HG02973 (cell line): ENCODE measurements around the gene CUX1.
"Not testable (repeated sequence)": the region's sequence is repeated elsewhere in the genome, so short reads cannot be mapped to it uniquely, and the experiment has no call there.

Experiments used
- ATAC-seq: cut with Tn5 transposase; IDR thresholded peaks from one replicate; pipeline ENCODE4 v1.9.1; 2021; ENCODE audit warnings: moderate library complexity; ENCODE audit not compliant: unreplicated experiment

Gene CUX1

DNA sequence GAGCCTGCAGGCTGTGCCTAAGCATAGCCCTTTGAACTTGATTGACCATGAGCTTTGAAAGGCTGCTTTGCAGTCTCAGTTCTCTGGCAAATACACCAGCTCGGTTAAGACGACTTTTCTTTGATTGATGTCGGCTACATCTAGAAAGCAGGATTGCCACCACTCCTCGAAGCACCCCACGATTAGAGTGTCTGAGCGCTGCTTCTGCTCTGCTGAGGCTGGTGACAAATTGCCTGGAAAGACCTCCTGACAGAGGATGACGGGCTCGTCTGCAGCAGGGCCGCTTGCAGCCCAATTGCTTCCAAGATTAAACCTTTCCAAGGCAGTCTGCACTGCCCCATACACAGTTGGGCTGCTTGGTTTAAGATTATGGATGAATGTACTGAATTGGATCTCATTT is 182.0 kb downstream of the CUX1 start:
- ATAC-seq: no peak

DNA sequence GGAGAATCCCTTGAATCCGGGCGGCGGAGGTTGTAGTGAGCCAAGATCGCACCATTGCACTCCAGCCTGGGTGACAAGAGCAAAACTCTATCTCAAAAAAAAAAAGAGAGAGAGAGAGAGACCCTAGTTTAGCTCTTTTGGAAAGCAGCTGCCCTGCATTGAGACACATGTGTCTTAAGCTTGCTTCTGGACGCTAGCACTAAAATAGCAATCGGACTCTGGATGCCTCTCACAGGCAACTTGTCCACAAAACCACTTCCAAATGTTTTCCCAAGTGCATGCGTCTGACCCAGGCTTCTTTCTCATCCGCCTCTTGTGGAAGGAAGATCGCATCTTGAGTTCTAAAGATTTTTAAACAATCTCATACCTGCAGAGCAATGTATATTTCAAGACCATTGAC is 182.7 kb downstream of the CUX1 start:
- ATAC-seq: no peak

DNA sequence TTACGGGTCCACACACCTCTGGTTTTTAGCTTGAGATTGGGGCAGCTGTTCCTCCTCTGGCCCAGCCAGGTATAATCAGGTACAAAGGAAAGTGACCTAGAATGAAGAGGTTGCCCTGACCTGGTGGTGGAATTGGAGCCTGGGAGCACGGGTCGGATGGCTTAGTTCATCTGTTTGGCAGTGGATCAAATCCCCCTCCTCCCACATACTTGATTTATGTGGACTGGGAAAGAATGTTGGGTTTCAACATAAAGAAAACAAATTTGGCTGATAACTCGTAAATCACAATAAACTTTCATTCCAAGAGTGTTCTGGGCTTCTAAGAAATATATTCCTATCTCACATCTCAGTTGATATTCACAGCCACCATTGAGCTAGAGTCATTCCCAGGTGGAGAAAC is 186.8 kb downstream of the CUX1 start:
- no peak for ATAC-seq

DNA sequence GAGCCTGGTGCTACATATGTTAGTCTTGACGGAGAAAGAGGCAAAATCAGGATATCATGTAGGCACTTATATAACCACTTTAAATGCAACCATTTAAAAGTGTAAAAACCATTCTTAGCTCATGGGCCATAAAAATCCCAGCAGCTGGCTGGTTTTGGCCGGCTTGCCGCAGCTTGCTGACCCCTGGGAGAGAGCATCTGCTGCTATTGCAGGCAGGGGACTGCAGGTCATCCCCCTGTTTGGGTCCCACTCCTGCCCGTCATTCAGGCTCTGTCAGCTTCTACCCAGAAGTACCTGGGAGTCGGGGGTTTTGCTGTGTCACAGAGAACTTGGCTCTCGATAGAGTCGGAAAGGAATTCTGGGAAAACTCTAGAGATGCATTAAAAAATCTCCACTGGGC is 187.4 kb downstream of the CUX1 start:
- ATAC-seq: no peak

DNA sequence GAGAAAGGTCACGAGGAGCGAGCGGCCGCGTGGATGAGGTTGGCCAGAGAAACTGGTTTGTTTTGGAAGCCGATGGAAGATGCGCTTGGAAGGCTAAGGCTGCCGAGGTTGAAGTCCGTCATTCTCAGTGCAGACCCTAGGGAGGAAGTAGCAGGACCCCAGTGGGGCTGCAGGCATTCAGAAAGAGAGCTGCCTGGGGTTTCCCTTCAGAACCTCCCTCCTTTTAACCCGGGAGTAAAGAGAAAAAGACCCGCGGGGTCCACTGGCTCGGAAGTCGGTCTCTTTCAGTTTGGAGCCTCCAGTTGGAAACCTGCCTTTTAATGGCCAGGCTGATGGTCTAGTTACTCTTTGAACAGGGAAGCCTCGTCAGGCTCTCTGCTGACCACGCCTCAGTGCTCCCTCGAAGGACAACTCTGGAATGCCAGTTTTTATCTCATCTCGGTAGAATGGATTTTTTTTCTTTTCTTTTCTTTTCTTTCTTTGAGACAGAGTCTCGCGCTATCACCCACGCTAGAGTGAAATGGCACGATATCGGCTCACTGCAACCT is 188.6 kb downstream of the CUX1 start:
- ATAC-seq: no peak

DNA sequence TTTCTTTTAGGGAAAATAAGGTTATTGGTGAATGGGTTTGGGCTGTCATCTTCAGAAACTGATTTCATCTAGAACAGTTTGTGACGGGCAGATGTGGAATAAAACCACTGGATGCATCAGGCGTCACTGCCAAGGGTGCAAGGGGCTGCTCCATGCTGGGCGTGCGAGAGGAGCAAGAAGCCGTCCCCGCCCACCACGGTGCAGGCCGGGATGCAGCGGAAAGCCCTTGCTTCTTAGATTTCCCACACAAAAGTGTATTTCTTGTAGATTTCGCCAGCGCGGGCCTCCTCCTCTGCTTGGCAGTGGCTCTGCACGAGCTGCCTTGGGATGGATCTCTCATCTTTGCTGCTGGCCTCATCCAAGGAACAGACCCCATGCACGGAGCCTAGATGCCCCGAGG is 189.3 kb downstream of the CUX1 start:
- ATAC-seq: no peak

DNA sequence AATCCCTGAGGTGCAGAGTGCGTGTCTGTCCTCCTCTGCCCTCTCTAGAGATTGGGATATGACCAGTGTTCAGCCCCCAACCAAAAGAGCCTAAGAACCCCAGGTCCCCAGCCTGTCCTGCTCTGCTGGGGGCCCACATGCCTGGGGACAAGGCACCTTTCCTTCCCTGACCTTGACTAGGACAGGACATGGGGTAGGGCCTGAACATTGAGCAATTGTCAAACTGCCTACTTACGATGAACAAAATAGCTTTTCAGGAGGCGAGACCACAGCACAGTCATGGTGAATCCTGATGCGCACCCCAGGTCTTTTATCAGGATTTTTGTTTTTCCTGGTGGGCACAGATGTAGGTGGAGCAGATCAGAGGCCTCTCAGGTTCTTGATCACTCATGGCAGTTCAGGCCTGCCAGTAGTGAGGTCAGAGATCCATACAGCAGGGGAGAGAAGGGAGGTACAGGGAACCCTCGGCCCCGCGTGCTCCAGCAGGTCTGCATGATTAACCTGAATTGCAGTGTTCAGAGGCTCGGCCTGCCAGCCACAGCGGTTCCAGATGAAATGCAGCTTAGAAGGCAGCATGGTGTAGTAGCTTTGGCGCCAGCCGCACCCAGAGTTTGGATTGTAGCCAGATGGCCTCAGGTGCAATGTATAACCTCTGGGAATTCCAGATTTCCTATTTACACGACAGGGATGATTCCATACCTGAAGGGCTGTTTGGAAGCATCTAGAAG is 191.3 kb downstream of the CUX1 start:
- ATAC-seq: no peak

DNA sequence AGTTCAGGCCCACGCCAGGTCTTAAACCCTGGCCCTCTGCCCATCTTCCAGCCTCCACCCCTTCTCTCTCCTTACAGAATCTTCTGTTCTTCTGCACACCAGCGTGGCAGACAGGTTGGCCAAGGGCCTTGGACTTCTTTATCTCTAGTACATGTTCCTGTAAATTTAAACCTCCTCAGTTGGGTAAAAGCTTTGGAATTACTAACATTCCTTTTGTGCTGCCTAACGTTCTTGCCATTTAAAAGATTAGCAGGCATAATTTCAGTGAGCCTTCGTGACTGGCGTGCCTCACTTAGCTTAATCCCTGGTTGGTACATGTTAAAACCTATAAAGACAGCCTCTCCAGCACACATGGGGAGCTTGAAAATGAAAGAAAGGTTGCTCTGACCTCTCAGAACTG is 192.2 kb downstream of the CUX1 start:
- no peak for ATAC-seq

DNA sequence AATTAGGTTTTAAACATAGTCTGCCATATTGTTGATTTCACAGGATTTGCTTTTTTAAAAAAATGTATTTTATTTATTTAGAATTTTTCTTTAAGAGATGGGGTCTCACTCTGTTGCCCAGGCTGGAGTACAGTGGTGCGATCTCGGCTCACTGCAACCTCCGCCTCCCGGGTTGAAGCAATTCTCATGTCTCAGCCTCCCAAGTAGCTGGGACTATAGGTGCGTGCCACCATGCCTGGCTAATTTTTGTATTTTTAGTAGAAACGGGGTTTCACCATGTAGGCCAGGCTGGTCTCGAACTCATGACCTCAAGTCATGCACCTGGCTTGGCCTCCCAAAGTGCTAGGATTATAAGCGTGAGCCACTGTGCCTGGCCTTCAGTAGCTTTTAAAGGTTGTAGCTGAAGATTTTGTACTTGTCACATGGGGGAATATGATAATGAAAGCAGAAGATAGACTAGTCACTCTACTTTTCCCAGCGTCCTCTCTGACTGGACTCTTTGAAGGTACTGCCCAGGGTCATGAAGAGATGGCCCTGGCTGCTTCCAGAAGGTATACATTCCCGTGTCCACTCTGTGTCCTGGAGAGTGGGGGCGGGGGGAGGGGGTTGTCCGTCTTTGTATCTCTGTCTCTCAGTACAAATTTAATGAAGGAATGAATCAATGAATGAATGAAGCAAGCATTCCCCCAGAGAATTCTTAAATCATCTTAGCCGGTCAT is 194.8 kb downstream of the CUX1 start:
- not testable (repeated sequence) for ATAC-seq

DNA sequence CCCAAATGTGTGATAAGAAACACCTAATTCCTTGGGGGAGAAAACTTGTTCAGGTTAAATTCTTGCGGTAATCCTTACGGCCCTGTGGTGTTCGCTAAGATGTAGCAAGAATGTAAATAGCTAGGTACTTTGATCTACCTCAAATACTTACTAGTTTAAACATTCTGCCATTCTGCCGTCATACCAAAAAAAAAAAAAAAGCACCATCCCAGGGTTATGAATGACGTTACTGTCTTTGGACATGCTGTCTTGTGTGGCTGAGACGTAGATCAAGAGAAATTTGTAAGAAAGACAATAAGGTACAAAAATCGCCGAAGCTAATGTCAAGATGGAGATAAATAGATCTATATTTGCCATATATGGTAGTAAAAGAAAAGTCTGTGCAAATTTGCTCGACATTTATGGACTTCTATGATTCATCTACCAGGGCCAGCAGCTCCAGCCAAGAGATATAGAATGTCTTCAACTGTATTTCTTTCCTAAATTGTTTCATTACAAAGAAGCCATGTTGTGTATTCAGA is 195.6 kb downstream of the CUX1 start:
- no peak for ATAC-seq

DNA sequence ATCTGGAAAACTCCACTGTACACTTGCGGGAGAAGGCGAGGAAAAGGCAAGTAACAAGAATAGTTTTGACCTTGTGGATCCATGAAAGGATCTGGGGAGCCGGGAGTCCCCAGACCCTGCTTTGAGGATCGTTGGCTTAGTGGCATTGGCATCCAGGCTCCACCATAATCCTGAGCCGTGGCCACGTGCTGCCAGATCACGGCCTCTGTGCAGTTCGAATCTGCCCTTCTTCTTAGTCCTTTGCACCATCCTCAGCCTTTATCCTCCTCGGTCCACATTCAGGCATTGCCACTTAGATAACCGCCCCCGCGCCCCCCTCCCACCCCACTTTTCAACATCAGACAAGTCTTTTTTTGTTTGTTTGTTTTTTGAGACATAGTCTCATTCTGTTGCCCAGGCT is 201.4 kb downstream of the CUX1 start:
- no peak for ATAC-seq

DNA sequence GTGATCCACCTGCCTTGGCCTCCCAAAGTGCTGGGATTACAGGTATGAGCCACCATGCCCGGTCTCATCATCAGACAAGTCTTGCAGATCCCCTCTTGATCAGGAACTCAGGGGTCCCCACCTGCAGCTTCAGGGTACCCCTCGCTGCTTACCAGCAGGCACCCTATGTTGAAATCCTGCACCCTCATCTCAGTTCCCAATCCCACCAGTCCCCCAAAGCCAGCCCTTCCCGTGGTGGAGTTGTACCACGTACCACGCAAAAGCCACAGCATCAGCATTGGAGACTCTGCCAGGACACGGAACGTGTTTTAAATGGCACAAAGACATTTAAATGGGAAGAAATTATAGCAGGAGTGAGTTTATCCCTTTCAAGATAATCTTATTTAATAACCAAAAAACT is 202.0 kb downstream of the CUX1 start:
- ATAC-seq: no peak

DNA sequence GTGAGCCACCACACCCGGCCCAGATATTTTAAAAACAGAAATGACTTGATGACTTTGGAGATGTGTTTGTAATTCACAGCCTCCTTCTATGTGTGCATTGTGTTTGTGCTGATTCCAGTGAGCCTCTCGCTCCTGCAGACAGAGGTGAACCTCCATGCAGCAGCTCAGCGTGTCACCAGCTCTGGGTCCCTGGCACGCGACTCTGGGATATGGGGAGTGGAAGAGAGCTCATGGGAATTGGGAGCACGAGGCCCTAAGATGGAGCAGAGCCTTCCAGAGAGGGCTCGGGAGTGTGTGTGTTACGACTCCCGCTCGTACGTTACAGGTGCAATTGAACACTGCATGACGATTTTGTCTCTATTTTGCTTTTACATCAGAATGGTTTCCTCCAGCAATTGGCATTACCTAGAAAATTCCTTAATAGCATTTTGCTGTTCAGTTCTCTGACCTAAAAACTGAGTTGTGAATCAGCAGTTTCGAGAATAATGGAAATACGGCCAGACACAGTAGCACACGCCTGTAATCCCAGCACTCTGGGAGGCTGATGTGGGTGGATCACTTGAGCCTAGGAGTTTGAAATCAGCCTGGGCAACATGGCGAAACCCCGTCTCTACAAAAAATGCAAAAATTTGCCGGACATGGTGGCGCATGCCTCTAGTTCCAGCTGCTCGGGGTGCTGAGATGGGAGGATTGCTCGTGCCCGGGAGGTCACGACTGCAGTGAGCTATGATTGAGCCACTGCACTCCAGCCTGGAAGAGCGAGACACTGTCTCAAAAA is 204.6 kb downstream of the CUX1 start:
- ATAC-seq: no peak

DNA sequence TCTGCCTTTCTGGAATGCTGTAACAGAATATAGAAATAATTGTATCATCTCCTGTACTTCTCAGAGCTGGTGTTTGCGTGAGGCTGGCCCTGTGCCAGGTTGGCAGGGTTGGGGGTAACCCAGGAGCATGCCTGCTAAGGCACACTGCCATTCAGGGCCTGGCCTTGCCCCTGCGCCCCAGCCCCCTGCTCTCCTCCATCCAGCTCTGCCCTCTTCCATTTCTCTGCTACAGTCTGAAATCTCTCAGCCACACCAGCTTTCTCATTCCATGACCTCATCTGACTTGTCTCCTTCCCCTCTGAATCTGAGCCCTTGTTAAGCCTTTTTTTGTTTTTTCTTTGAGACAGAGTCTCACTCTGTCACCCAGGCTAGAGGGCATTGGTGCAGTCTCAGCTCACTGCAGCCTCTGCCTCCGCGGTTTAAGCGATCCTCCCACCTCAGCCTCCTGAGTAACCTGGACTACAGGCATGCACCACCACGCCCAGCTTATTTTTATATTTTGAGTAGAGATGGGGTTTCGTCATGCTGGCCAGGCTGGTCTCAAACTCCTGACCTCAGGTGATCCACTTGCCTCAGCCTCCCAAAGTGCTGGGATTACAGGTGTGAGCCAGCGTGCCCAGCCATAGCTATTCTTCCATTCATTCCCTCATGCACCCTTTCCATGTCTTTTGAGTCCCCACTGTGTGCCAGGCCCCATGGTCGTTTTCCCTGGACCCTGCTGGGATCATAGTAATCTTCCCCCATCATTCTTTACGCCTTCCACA is 206.8 kb downstream of the CUX1 start:
- no peak for ATAC-seq

DNA sequence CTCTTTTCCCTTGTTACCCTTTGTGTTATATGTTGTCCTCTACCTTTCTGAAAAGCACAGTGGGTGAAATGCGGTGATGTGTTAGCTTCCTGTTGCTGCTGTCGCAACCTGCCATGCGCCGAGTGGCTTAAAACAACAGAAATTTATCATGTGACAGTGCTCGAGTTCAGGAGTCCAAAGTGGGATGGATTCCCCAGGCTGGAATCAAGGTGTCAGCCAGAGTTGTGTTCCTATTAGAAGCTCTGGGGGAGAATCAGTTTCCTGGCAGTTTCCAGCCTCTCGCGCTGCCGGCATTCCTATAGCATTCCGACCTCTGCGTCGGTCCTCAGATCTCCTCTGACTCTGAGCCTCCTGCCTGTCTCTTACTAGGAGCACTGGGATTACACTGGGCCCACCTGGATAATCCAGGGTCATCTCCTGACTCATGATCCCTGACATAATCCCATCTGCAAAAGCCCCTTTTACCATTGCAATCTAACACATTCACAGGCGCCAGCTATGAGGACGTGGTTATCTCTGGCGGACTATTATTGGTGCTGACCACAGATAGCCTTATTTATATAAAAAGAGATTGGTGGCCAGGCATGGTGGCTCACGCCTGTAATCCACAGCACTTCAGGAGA is 207.5 kb downstream of the CUX1 start:
- ATAC-seq: no peak

DNA sequence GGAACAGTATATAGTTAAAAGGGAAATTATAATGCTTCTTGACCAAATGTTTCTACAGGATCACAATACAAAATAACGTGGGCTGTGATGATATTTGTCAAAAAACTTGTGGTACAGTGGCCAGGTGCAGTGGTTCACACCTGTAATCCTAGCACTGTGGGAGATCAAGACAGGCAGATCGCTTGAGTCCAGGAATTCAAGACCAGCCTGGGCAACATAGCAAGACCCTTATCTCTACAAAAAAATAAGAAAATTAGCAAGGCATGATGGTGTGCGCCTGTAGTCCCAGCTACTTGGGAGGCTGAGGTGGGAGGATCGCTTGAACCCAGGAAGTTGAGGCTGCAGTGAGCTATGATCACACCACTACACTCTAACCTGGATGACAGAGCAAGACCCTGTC is 208.4 kb downstream of the CUX1 start:
- ATAC-seq: not testable (repeated sequence)

DNA sequence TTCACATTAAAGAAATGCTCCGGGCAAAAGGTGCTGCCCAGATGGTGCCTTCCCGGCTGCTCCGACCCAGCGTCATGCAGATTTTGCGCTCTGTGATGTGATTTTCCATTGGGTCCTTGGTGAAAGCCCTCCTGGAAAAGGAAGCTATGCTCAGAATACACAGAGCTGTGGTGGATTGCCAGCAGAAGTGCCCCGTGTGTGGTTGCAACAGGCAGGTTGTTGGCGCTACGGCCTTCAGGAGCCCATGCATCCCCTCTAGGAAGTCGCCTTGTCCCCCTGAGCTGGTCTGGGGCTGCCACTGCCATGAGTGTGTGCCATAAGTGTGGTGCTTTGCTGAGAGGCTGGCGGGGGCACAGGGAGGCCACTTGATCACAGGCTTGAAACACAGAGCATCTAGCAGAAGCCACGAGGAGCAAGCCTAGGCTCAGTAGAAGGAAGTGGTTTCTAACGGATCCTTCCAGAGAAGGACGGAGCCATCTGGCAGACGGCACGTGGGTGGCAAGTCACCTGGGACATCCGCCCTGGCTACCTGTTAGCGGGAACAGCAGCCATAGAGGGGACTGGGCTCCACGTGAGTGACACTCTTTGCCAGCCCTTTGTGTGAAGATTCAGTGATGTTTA is 210.9 kb downstream of the CUX1 start:
- ATAC-seq: no peak

DNA sequence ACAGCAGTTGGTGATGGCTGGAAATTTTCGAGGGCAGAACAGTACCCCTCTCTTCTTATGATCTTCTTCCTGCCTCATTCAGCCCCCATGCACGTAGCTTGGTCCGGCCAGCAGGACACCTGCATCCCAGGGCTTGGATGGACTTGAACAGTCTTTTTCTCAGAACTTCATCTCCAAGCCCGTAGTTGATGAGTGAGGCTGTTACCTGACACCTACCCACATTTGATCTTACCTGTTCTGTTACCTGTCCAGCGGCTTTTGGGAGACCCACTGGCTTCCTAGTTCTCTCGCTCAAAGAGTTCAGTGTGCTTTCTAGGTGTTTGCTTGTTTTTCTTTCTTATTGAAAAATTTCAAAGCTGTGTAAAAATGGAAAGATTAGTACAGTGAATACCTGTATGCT is 212.2 kb downstream of the CUX1 start:
- no peak for ATAC-seq

DNA sequence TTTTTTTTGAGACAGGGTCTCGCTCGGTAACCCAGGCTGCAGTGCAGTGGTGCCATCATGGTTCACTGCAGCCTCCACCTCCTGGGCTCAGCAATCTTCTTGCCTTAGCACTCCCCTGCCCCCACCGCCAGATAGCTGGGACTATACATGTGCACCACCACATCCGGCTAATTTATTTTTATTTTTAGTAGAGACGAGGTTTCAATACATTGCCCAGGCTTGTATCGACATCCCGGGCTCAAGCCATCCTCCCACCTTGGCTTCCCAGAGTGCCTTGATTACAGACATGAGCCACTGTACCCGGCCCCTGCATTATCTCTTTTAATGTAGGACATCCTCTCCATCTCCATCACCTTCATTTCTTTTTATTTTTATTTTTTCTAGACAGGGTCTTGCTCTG is 213.3 kb downstream of the CUX1 start:
- no peak for ATAC-seq

DNA sequence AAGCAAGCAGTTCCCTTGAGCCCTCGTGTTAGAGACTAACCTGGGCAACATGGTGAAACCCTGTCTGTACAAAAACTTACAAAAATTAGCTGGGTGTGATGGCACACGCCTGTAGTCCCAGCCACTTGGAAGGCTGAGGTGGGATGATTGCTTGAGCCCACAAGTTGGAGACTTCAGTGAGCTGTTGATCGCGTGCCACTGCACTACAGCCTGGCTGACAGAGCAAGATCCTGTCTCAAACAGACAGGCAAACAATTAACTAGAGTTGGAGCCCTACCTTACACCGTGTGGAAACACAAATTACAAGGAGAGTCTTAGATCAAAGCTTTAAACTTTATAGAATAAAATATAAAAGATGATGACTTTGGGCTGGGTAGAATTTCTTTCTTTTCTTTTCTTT is 219.5 kb downstream of the CUX1 start:
- ATAC-seq: no peak
